ENCODE results near the gene OLFML2B.
"Not testable (repeated sequence)": the region's sequence is repeated elsewhere in the genome, so short reads cannot be mapped to it uniquely, and the experiment has no call there.

OLFML2B gene

GRCh38 chr1:162033428-162033827 is 9.8 kb upstream of the OLFML2B start:
- DNase-seq: no peak

DNA sequence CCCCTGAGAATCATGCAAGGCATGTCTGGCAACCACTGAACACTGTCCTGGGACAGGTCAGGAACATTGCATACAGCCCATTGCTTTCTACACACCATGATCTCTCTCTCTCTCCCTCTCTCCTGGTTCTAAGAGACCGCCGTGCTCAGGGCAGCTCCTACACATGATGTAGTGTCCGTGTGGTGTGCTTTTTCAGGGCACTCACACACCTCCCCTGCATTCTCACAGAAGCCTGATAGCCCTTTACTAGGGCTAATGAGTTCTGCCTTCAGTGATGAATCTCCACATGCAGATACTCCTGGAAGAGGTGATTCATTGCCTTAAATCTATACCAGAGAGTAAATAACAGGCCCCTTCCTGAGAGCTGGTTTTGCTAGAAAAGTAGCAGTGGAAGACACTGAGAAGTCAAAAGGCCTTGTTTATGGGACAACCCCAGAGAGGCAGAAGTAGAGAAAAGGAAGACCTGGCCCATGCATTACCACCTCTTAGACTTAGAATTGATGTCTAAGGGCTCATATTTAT is 7.2 kb upstream of the OLFML2B start:
- no peak for DNase-seq

DNA sequence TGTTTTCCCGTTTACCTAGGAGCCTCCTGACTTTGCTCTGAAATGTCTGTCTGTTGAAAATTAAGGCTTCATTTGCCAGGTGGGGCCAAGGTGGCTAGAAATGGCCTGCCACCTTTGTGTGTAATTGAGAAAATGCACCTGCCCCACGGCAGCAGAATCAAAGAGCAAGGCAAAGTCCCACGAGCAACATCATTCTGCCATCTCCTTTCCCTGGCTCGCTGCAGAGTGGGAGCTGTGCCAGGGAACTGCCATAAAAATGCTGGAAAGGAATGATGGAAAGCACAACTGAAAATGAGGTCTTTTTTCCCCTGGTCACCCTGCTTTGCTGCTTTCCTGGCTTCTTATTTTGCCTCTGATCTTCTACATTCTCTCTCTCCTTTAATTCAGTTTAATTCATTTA is 5.5 kb upstream of the OLFML2B start:
- no peak for DNase-seq

DNA sequence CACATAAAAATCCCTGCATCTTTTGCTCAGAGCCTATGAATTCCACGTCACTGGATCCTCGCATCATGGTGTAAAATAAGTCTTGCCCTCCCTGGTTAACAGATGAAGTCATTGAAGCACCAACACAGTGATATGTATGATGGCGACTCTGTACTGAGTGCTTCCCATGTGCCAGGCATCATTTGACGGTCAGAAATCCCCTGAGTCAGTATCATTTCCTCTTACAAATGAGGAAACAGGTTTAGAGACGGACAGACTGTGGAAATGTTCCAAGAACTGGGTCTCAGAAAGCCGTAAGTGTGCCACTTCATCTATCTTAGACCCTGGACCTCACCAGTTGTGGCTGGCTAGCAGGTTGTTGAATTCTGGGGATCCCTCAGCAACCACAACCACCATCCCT is 5.1 kb upstream of the OLFML2B start:
- DNase-seq: peak; percentile 55

- no peak for DNase-seq
Observed at GRCh38 chr1:162026881-162027280, 3.2 kb upstream of the OLFML2B start.

- no peak for DNase-seq
Observed at GRCh38 chr1:162025541-162025940, 1.9 kb upstream of the OLFML2B start.

- DNase-seq: no peak
Observed at GRCh38 chr1:162023181-162023546, 505 bp downstream of the OLFML2B start.

DNA sequence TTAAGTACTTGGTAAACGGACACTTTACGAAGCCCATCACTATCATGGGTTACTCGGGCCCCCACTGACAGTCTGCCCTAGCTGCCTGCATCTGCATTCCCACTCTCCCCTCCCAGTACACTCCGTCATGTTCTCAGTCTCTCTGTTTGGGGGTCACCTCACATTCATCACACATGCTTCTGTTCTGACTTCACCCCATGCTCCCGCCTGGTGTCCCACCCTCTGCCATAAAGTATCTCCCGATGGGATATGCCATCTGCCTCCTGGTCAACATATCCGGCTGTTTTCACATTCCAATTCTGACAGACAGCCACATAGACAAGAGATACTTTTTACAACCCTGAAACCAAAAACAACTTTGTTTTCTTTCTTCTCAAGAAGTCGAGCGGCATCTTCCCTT is 1.0 kb downstream of the OLFML2B start:
- no peak for DNase-seq

- no peak for DNase-seq
Observed at GRCh38 chr1:162021124-162021523, 2.5 kb downstream of the OLFML2B start.

GRCh38 chr1:162020150-162020549 is 3.5 kb downstream of the OLFML2B start:
- DNase-seq: no peak

DNA sequence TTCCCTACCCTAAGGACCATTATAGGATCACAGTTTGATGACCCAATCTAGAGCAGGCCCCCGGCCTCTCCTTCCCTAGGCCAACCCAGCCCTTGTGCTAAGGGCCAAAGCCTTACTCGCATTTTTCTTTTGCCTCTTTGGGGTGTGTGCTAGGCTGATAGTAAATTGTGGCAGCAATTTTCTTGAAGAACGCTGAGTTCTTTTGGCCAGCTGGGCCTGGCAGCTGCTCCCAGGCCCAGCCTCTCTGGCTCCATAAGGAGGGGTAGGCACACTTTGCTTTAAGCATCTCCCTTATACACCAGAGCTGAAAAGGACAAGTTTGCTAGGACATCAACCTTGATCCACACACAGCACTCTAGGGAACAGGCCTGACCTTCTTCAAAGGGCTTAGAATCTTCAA is 4.2 kb downstream of the OLFML2B start:
- DNase-seq: no peak

DNA sequence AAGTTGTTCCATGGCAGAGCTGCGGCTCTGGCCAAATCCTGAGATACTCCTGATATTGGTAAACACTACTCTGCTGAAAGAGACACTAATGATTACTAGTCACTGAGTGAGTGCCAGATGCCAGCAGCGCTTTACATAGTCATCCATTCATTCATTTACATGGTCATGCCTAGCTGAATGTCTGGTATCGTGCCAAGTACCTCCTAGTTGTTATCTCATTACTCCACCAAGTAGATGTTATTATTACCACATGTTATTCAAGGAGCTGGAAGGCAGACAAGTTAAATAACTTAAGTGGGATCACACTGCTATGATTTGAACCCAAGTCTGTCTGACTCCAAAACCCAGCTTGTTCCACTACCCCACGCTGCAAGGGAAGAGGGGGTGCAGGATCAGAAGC is 4.7 kb downstream of the OLFML2B start:
- DNase-seq: no peak

GRCh38 chr1:162018418-162018817 is 5.3 kb downstream of the OLFML2B start:
- DNase-seq: no peak

DNA sequence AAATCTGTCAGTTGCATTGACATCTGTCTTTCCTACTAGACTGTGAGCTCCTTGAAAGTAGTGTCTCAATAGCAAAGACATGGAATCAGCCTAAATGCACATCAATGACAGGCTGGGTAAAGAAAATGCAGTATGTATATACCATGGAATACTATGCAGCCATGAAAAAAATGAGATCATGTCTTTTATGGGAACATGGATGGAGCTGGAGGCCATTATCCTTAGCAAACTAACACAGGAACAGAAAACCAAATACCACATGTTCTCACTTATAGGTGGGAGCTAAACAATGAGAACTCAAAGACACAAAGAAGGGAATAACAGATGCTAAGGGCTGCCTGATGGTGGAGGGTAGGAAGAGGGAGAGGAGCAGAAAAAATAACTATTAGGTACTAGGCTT is 5.9 kb downstream of the OLFML2B start:
- not testable (repeated sequence) for DNase-seq

GRCh38 chr1:162016631-162017030 is 7.0 kb downstream of the OLFML2B start:
- DNase-seq: no peak

DNA sequence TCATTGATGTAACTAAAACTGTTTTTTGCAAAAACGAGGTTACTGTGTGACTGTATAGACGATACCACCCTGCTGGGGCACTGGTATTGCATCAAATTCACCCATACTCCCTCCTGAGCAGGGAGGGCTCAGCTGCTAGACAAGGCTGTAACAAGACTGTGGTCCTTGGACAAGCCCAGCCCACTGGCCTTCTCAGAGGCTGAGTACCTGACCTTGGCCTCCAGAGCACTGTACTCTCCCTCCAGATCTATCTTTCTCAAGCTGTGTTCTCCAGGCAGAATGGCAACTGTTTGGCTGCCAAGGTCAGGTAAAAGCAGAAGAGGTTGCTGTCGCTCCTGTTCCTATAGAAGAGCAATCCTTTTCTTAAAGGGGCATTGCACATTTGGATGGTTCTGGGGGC is 8.5 kb downstream of the OLFML2B start:
- no peak for DNase-seq

GRCh38 chr1:162014202-162014601 is 9.5 kb downstream of the OLFML2B start:
- DNase-seq: no peak

GRCh38 chr1:162013289-162013688 is 10.4 kb downstream of the OLFML2B start:
- no peak for DNase-seq

DNA sequence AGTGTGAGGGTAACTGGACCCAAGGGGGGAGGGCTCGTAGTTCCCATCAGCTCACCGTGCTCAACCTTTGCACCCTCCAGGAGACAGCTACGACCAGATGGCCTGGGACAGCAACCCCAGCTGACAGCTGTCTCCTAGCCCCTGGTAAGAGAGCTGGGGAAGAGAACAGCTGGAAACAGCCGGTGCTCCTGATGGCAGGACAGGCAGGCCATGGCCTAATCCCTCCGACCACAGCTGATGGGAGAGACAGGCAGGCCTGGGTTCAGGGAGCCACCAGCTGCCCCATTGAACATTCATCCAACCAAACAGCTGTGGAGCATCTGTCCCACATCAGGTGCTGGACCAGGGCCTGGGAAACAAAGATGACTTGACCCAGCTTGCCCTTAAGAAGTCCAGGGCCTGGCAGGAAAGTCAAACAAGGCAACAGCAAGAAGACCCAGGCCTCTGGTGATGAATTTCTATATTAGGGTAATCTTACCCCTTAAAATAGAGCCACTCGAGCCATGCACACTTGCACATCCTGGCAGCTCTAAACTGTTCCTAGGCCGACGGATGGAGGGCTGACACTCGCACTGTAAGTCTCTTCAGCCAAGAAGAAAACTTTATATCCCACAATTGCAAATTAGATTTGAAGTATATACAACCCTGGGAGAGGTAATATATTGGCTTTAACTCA is 12.2 kb downstream of the OLFML2B start:
- no peak for DNase-seq

- DNase-seq: no peak
Observed at GRCh38 chr1:162010175-162010506, 13.5 kb downstream of the OLFML2B start.

DNA sequence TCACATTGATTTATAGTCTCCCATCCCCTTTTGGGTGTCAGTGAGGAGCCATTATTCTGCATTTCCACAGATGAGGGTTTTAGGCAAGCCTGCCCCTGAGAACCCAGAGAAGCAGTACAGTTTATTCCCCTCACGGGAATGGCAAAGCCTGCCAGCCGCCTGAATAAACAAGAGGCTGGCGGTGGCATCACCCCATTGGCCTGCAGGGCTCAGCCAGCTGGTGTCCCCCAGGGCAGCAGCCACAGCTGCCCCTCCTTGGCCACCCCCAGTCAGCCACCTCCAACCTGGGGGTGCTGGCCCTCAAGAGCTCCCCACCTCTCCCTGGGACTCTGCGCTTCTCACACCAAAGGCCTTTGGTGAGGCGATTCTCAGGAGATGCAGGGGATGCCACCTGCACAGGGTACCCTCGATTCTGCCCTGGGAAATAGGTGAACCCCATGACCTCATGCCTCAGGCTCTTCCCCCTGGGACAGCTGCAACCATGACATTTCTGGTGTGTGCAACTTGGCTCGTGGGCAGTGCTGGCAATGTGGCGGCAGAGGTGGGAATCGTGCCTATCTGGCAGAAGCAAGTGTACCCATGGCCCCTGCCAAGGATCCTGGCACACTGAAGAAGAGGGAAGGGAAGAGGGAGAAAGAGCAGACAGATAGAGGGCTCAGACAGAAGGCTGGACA is 14.0 kb downstream of the OLFML2B start:
- no peak for DNase-seq

GRCh38 chr1:162008799-162009198 is 14.9 kb downstream of the OLFML2B start:
- no peak for DNase-seq

DNA sequence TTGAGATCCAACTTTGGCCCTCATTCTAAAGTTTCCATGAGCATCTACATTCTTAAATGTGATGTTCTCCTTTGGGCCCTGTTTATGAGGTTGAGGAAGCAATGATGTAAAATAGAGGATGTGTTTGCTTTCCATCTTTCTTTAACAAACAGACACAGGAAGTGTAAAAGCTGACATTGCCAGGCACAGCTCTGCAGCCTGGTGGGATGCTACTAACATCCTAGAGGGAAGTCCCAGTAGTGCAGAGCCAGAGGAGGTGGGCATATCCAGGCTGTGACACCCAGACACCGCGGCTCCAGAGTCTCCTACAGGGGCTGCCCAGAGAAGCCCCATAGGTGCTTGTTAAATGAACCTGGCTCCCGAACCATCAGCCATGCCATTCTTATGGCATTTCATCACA is 16.2 kb downstream of the OLFML2B start:
- DNase-seq: no peak

DNA sequence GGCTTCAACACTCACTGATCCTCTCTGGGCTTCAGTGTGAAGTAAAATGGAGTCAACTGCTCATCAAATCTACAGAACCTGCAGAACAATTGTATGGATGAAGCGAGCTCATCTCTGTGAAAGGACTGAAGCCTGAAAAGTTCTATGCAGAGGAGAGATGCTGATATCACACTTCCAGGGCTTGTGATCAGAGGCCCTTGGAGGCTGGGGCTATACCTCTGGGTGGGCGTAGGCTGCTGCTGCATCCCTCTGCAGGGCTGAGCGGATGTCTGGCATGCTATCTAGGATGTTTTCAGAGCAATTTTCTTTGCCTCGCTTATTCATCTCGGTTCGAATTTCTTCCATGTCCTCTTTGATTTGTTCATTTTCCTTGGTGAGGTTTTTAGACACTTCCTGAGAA is 17.6 kb downstream of the OLFML2B start:
- no peak for DNase-seq

DNA sequence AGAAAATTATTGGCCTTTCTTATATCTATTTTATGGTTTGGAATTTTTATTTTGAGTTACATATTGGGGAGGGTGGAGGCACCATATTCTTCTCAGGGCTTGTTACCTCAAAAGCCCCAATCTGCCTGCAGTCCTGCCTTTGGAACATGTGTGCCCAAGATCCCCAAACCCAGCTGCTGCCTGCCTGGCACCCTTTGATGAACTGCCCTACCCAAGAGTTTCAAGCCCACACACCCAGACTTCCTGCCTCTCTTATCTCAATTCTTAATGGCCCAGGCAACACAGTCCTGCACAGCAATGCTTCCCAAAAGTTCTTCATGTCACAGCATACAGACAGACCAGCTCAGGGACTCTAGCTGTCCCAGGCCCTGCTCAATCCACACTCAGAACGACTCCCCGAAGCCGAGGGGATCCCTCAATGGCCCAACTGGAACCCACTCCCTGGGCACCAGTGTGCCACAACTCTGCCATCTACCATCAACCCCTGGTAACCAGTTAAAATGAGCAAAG is 19.2 kb downstream of the OLFML2B start:
- no peak for DNase-seq
